GM12878 (cell line): Measurements from ENCODE around the gene RTP1. TPM values are rescaled to one million over a fixed set of nuclear protein-coding genes. Genes with fewer than 3 reads are reported as not detected.

ENCODE experiments used
- ATAC-seq: fragments of 200-7000 bp; cut with Tn5 transposase; 3 replicates; pipeline ENCODE4 v1.9.1; 2020; ENCODE audit warnings: mild to moderate bottlenecking, moderate library complexity
- BruUV-seq: library from RNA; stranded (reverse); fragments of 400-500 nt; replicated peaks from 2 replicates; lab custom pipeline; 2021; lab: Mats Ljungman, UMichigan
- CTCF ChIA-PET: fragments of 300-600 bp; sonication (Branson Sonifier 250); formaldehyde crosslinking; extraction: SDS; loops from one replicate; lab custom pipeline; 2021; ENCODE audit warnings: inconsistent platforms; lab: Yijun Ruan, JAX
- POLR2A ChIA-PET: fragments of 350-600 bp; formaldehyde crosslinking; extraction: SDS; loops from one replicate; lab custom pipeline; 2021; ENCODE audit warnings: inconsistent platforms; lab: Charles Lee
- RAD21 ChIA-PET: fragments of 300-600 bp; sonication (Branson Sonifier 250); formaldehyde crosslinking; loops from one replicate; lab custom pipeline; 2023; ENCODE audit warnings: antibody characterized with exemption; ENCODE audit not compliant: unreplicated experiment; lab: Charles Lee
- SMC1A ChIA-PET: fragments of 300-600 bp; sonication (Branson Sonifier 250); formaldehyde crosslinking; loops from one replicate; lab custom pipeline; 2023; ENCODE audit not compliant: unreplicated experiment, uncharacterized antibody; lab: Charles Lee
- DNase-seq: peaks from one replicate; pipeline ENCODE4 v3.0.0-alpha.2; 2011; ENCODE audit warnings: low read depth, low spot score
- FAIRE-seq: peaks from 3 replicates; lab custom pipeline; 2011; peaks lifted over from hg19 to GRCh38; lab: Jason Lieb, UNC
- H2AFZ ChIP-seq: 2 replicates; pipeline ENCODE4 v1.6.0; 2011; ENCODE audit warnings: low read depth, low read length, control low read depth; ENCODE audit not compliant: control insufficient read depth
- H3K27ac ChIP-seq: 2 replicates; pipeline ENCODE4 v1.5.1; 2011; ENCODE audit warnings: control low read depth; ENCODE audit not compliant: control insufficient read depth, insufficient read depth
- H3K27me3 ChIP-seq, 2 experiments: replicated peaks in 1 of 2; 2 replicates each; pipeline versions ENCODE4 v1.6.0 to v1.6.1; 2011; ENCODE audit warnings: low read length in 1 of 2; ENCODE audit not compliant: control insufficient read depth in 2 of 2, insufficient read depth in 2 of 2
- H3K36me3 ChIP-seq, 2 experiments: 2 replicates each; pipeline ENCODE4 v1.5.1; 2011; ENCODE audit warnings: low read length in 1 of 2; ENCODE audit not compliant: control insufficient read depth in 2 of 2, insufficient read depth in 2 of 2
- H3K4me1 ChIP-seq: 2 replicates; pipeline ENCODE4 v1.6.1; 2011; ENCODE audit warnings: mild to moderate bottlenecking, low read length, moderate library complexity, mixed read lengths; ENCODE audit not compliant: control insufficient read depth, insufficient read depth
- H3K4me2 ChIP-seq: 2 replicates; pipeline ENCODE4 v1.6.0; 2011; ENCODE audit warnings: control low read depth; ENCODE audit not compliant: control insufficient read depth, insufficient read depth
- H3K4me3 ChIP-seq: fragments of 200-600 bp; sonication (generic); 2 replicates; pipeline ENCODE4 v1.5.1; 2016
- H3K79me2 ChIP-seq: 2 replicates; pipeline ENCODE4 v1.6.0; 2011; ENCODE audit warnings: low read length; ENCODE audit not compliant: control insufficient read depth, insufficient read depth
- H3K9ac ChIP-seq: 2 replicates; pipeline ENCODE4 v1.8.0; 2011; ENCODE audit warnings: low read length, control low read depth, mixed read lengths; ENCODE audit not compliant: control insufficient read depth, insufficient read depth
- H3K9me3 ChIP-seq: replicated peaks from 3 replicates; pipeline ENCODE4 v1.5.1; 2011; ENCODE audit warnings: mild to moderate bottlenecking, low read length; ENCODE audit not compliant: control insufficient read depth, insufficient read depth
- H4K20me1 ChIP-seq: 2 replicates; pipeline ENCODE4 v1.6.0; 2011; ENCODE audit not compliant: control insufficient read depth, insufficient read depth
- BMI1 ChIP-seq: fragments of 450-650 bp; IDR thresholded peaks from 2 replicates; pipeline ENCODE4 v1.6.1; 2016; ENCODE audit warnings: mild to moderate bottlenecking, moderate library complexity, borderline replicate concordance
- CBFB ChIP-seq: IDR thresholded peaks from 2 replicates; pipeline ENCODE4 v1.6.1; 2016; ENCODE audit warnings: antibody characterized with exemption, low read depth
- CHD2 ChIP-seq: IDR thresholded peaks from 2 replicates; pipeline ENCODE4 v1.6.1; 2011; ENCODE audit warnings: low read depth, low read length, improper control_type of control experiment, borderline replicate concordance
- FOXM1 ChIP-seq: IDR thresholded peaks from 2 replicates; pipeline ENCODE4 v1.6.1; 2012; ENCODE audit warnings: low read depth, mild to moderate bottlenecking, inconsistent platforms, low read length, moderate library complexity
- JUNB ChIP-seq: IDR thresholded peaks from 2 replicates; pipeline ENCODE4 v1.6.1; 2016; ENCODE audit warnings: antibody characterized with exemption, mild to moderate bottlenecking
- KDM1A ChIP-seq: fragments of 200-600 bp; sonication (generic); IDR thresholded peaks from 2 replicates; pipeline ENCODE4 v1.6.1; 2016; ENCODE audit warnings: borderline replicate concordance
- MEF2A ChIP-seq: IDR thresholded peaks from 2 replicates; pipeline ENCODE4 v1.6.1; 2011; ENCODE audit warnings: low read depth, mild to moderate bottlenecking, low read length, moderate library complexity; ENCODE audit not compliant: insufficient read depth
- MEF2B ChIP-seq: fragments of 450-650 bp; IDR thresholded peaks from 2 replicates; pipeline ENCODE4 v1.6.1; 2018; ENCODE audit warnings: mild to moderate bottlenecking, moderate library complexity; ENCODE audit not compliant: partially characterized antibody, poor library complexity, severe bottlenecking
- MTA3 ChIP-seq: IDR thresholded peaks from 2 replicates; pipeline ENCODE4 v1.6.1; 2012; ENCODE audit warnings: low read length, inconsistent platforms, borderline replicate concordance
- MYC ChIP-seq: IDR thresholded peaks from 2 replicates; pipeline ENCODE4 v1.6.1; 2011; ENCODE audit warnings: mild to moderate bottlenecking, low read length, moderate library complexity, inconsistent platforms; ENCODE audit not compliant: insufficient read depth, insufficient replicate concordance, insufficient read length, severe bottlenecking
- NRF1 ChIP-seq: conservative IDR thresholded peaks from 2 replicates; pipeline ENCODE4 v1.6.1; 2011; ENCODE audit warnings: mild to moderate bottlenecking, low read depth, low read length, improper control_type of control experiment
- PML ChIP-seq: IDR thresholded peaks from 2 replicates; pipeline ENCODE4 v1.6.1; 2012; ENCODE audit warnings: low read length, inconsistent platforms
- RCOR1 ChIP-seq: conservative IDR thresholded peaks from 2 replicates; pipeline ENCODE4 v1.6.1; 2012; ENCODE audit warnings: low read depth, low read length, improper control_type of control experiment
- STAT3 ChIP-seq: IDR thresholded peaks from 2 replicates; pipeline ENCODE4 v1.6.1; 2011; ENCODE audit warnings: low read depth, low read length, improper control_type of control experiment
- SUPT20H ChIP-seq: IDR thresholded peaks from 2 replicates; pipeline ENCODE4 v1.6.1; 2011; ENCODE audit warnings: low read depth, mild to moderate bottlenecking, low read length, moderate library complexity, borderline replicate concordance; ENCODE audit not compliant: control insufficient read depth
- ZSCAN29 ChIP-seq: fragments of 450-650 bp; IDR thresholded peaks from 2 replicates; pipeline ENCODE4 v1.6.1; 2017; ENCODE audit warnings: mild to moderate bottlenecking, moderate library complexity
- WGBS: methylation state at CpG from one replicate; pipeline ENCODE4 v1.1.6; 2016; ENCODE audit warnings: low lambda C conversion rate; ENCODE audit not compliant: insufficient replicate concordance, insufficient coverage; ENCODE audit errors: missing lambda C conversion rate; 5-methylcytosine and 5-hydroxymethylcytosine counted together
- in situ Hi-C: fragments of 300-500 bp; cut with MboI; formaldehyde crosslinking; loops from 9 replicates; pipeline ENCODE4 v1.14.3; 2018; ENCODE audit warnings: mixed read lengths
- intact Hi-C: fragments of 100-400 bp; cut with micrococcal nuclease; formaldehyde crosslinking; loops from one replicate; pipeline ENCODE4 v1.14.2; 2022; ENCODE audit not compliant: unreplicated experiment
- polyA plus RNA-seq, 11 experiments: library from polyadenylated mRNA; depleted of rRNA in 4 of 11; unstranded in 6 of 11; stranded (reverse) in 5 of 11; fragments of >200 nt; fragmentation: Nextera tagmentation in 4 of 11; fragmentation: Illumina TruSeq in 1 of 11; extraction: Ambion mirVana in 4 of 11; extraction: Trizol in 1 of 11; gene quantifications; 1 replicate in 1 of 11; 2 replicates in 10 of 11; pipeline versions ENCODE4 v1.2.1 to v1.2.3, GENCODE V29; 2011 to 2016; ENCODE audit warnings: inconsistent platforms in 2 of 11, missing spikeins in 2 of 11, low read depth in 1 of 11
- total RNA-seq, 4 experiments: library from RNA; depleted of rRNA in 3 of 4; stranded (reverse); fragments of >200 nt in 3 of 4; fragmentation: Illumina TruSeq in 1 of 4; extraction: Trizol in 1 of 4; gene quantifications; 2 replicates each; pipeline versions ENCODE4 v1.2.1 to v1.2.3, GENCODE V29; 2013 to 2021
- TF ChIP-seq, protein P1 (sequence below): IDR thresholded peaks from 2 replicates; pipeline ENCODE4 v1.6.1; 2012; ENCODE audit warnings: low read depth, low read length, improper control_type of control experiment
- TF ChIP-seq, protein P2 (sequence below): fragments of 450-650 bp; IDR thresholded peaks from 2 replicates; pipeline ENCODE4 v1.6.1; 2016; ENCODE audit warnings: mild to moderate bottlenecking
- TF ChIP-seq, protein P3 (sequence below): fragments of 150-350 bp; IDR thresholded peaks from 2 replicates; pipeline ENCODE4 v1.6.1; 2014; ENCODE audit warnings: mild to moderate bottlenecking, low read depth, low read length

RTP1 gene
- total and polyA plus RNA-seq, 10 of the 15 experiments (the other 5 are each of a cell fraction or from before 2014, with no cell fraction given): not detected

DNA sequence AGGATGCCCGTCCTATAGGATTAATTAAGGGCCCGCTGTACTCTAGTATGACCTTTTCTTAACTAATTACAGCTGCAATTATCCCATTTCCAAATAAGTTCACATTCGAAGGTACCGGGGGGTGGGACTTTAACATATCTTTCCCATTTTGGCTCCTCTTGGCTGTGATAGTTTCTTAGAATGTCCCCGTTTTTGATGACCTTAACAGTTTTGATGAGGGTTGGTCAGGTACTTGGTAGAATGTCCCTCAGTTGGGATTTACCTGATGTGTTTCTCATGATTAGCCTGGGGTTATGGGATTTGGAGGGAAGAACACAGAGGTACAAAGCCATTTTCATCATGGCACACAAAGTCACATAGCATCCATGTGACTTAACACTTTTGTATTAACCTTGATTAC, 18.2 kb downstream of the RTP1 start (continued):
- no peak for TF ChIP-seq MEF2B
- TF ChIP-seq NRF1: no peak
- TF ChIP-seq, protein P1, sequence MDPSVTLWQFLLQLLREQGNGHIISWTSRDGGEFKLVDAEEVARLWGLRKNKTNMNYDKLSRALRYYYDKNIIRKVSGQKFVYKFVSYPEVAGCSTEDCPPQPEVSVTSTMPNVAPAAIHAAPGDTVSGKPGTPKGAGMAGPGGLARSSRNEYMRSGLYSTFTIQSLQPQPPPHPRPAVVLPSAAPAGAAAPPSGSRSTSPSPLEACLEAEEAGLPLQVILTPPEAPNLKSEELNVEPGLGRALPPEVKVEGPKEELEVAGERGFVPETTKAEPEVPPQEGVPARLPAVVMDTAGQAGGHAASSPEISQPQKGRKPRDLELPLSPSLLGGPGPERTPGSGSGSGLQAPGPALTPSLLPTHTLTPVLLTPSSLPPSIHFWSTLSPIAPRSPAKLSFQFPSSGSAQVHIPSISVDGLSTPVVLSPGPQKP: no peak
- TF ChIP-seq MYC: no peak
- no peak for TF ChIP-seq MTA3
- TF ChIP-seq CBFB: no peak
- TF ChIP-seq BMI1: no peak
- TF ChIP-seq STAT3: no peak
- TF ChIP-seq MEF2A: no peak
- TF ChIP-seq, all 136 proteins: peak for 0

DNA sequence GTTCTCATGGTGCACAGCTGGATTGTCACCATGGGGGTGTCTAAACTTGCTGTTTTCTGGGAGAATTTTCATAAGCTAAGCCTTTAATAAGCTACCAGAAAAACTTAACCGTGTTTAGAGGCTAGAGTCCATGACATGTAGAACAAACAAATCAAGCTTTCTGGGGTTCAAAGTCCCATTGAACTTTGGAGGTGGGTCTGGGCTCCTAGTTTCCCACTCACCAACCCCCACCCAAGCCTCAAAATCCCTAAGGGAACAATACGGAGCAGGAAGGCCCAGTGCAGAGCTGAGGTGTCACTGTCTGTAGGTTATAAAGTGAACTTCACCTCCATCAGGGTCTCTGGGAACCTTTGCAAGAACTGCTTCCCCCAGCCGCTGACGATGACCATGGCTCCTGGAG, 25.5 kb downstream of the RTP1 start:
- ChIA-PET CTCF (interaction anchor here (0.9 to 4.8 kb wide), 5 partner anchors 13 to 456 kb away, joined by 3 to 41 read pairs (median 3); no protein-coding TSS in a partner anchor), RAD21 (interaction anchor here (1.0 to 1.5 kb wide), 2 partner anchors 457 to 491 kb away, joined by 3 to 5 read pairs; no protein-coding TSS in a partner anchor), SMC1A (interaction anchor here (0.7 to 1.1 kb wide), 3 partner anchors 9 to 457 kb away, joined by 3 read pairs; no protein-coding TSS in a partner anchor), POLR2A (no interaction called here)
- H4K20me1 ChIP-seq: no peaks in the 10 kb centered on the region
- H3K4me3 ChIP-seq: no peak overlapping the region
- ATAC-seq (no peak), FAIRE-seq (no peak), DNase-seq (no peak)
- intact Hi-C loops: loop anchor here (2.0 kb wide), 1 partner anchor 492 kb away; no protein-coding TSS in a partner anchor
- no peak overlapping the region for H3K4me2 ChIP-seq
- H3K9ac ChIP-seq: no peak overlapping the region
- H3K36me3 ChIP-seq: no peaks in the 10 kb centered on the region
- no peak overlapping the region for H3K27ac ChIP-seq
- no peaks in the 10 kb centered on the region for H3K9me3 ChIP-seq
- H3K79me2 ChIP-seq: no peaks in the 10 kb centered on the region
- in situ Hi-C loops: no loop called here
- peaks cover 0 to 5% of the 10 kb centered on the region in 2 experiments; a peak in 3 of 4 replicates for H3K27me3 ChIP-seq
- H3K4me1 ChIP-seq: no peaks in the 10 kb centered on the region
- WGBS: 50% methylated on average over 4 of the region's 4 CpGs
- TF ChIP-seq RCOR1 (no peak), FOXM1 (no peak), MEF2B (no peak), CHD2 (no peak), PML (no peak), SUPT20H (no peak), KDM1A (no peak), JUNB (no peak), ZSCAN29 (no peak)
- TF ChIP-seq, protein P2, sequence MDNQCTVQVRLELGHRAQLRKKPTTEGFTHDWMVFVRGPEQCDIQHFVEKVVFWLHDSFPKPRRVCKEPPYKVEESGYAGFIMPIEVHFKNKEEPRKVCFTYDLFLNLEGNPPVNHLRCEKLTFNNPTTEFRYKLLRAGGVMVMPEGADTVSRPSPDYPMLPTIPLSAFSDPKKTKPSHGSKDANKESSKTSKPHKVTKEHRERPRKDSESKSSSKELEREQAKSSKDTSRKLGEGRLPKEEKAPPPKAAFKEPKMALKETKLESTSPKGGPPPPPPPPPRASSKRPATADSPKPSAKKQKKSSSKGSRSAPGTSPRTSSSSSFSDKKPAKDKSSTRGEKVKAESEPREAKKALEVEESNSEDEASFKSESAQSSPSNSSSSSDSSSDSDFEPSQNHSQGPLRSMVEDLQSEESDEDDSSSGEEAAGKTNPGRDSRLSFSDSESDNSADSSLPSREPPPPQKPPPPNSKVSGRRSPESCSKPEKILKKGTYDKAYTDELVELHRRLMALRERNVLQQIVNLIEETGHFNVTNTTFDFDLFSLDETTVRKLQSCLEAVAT: no peak
- TF ChIP-seq, protein P3, sequence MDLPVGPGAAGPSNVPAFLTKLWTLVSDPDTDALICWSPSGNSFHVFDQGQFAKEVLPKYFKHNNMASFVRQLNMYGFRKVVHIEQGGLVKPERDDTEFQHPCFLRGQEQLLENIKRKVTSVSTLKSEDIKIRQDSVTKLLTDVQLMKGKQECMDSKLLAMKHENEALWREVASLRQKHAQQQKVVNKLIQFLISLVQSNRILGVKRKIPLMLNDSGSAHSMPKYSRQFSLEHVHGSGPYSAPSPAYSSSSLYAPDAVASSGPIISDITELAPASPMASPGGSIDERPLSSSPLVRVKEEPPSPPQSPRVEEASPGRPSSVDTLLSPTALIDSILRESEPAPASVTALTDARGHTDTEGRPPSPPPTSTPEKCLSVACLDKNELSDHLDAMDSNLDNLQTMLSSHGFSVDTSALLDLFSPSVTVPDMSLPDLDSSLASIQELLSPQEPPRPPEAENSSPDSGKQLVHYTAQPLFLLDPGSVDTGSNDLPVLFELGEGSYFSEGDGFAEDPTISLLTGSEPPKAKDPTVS: no peak
- TF ChIP-seq, all 136 proteins: peak for 0
- no TSS peak for BruUV-seq
- H2AFZ ChIP-seq: no peak overlapping the region
